ENCODE data around the gene FBXL22. TPM values are rescaled to one million over a fixed set of nuclear protein-coding genes. Genes with fewer than 3 reads are reported as not detected.

Gene FBXL22
- total RNA-seq, result 10 to 100 TPM; 16.1 to 68.9 (median 39.0) TPM

- H3K36me3 ChIP-seq, result peaks cover 0 to 10% of the 10 kb centered on the region in 2 donors
- peak; percentile 47 for ATAC-seq
- peak in 1 of 2 donors; percentile 66 for TF ChIP-seq POLR2A (IDR thresholded peaks at IDR 0.05)
- TF ChIP-seq POLR2AphosphoS5 (IDR thresholded peaks at IDR 0.05), result peak; percentile 38
- no peak for TF ChIP-seq EP300 (IDR thresholded peaks at IDR 0.05)
- TF ChIP-seq CTCF (IDR thresholded peaks at IDR 0.05), result no peak
- H3K27me3 ChIP-seq, result no peaks in the 10 kb centered on the region
- H3K27ac ChIP-seq, result peak within 1 kb of the TSS; percentile 93 to 96 (median 94)
- H3K4me1 ChIP-seq, result peaks cover 9 to 78% (median 31%) of the 10 kb centered on the region in 3 donors
- 13 to 17% methylated on average over 2 to 5 of the region's 23 CpGs for WGBS, 2 donors (ENCODE audit: low coverage in 1 of 2)
- H3K4me3 ChIP-seq, result peak within 1 kb of the TSS; percentile 29 to 76
- H3K9me3 ChIP-seq, result no peaks in the 10 kb centered on the region
Observed at GRCh38 chr15:63597038-63597790, at the start of gene FBXL22. FBXL22 (plus strand) TSS chr15:63597387; CDS start chr15:63597393, 6 bp downstream.

GRCh38 chr15:63551400-63551799 is 45.8 kb upstream of the FBXL22 start:
- no peak for TF ChIP-seq EP300 (IDR thresholded peaks at IDR 0.05)
- TF ChIP-seq CTCF (IDR thresholded peaks at IDR 0.05), result no peak
- no peak for TF ChIP-seq POLR2A (IDR thresholded peaks at IDR 0.05)
- TF ChIP-seq POLR2AphosphoS5 (IDR thresholded peaks at IDR 0.05), result no peak
- peak overlapping the region in 1 of 4 donors; percentile 6 for H3K27ac ChIP-seq
- H3K27me3 ChIP-seq, result no peaks in the 10 kb centered on the region
- H3K36me3 ChIP-seq, result no peaks in the 10 kb centered on the region
- peaks cover 10 to 42% (median 11%) of the 10 kb centered on the region in 3 donors for H3K4me1 ChIP-seq
- 54 to 79% methylated on average over 1 of the region's 1 CpG for whole genome bisulfite sequencing, 2 donors (ENCODE audit: low coverage in 1 of 2)
- ATAC-seq, result no peak
- H3K9me3 ChIP-seq, result no peaks in the 10 kb centered on the region
- H3K4me3 ChIP-seq, result no peak overlapping the region

- WGBS, 2 donors (ENCODE audit: low coverage in 1 of 2), result 0 to 7% methylated on average over 3 of the region's 3 CpGs
- Histone ChIP-seq H3K27ac (peak overlapping the region; percentile 60 to 77 (median 72)), H3K36me3 (peaks cover 0 to 10% of the 10 kb centered on the region in 2 donors), H3K27me3 (no peaks in the 10 kb centered on the region), H3K9me3 (no peaks in the 10 kb centered on the region), H3K4me3 (peak overlapping the region in 1 of 2 donors; percentile 10), H3K4me1 (peaks cover 10 to 56% (median 11%) of the 10 kb centered on the region in 3 donors)
- TF ChIP-seq CTCF (IDR thresholded peaks at IDR 0.05) (no peak), POLR2AphosphoS5 (IDR thresholded peaks at IDR 0.05) (no peak), POLR2A (IDR thresholded peaks at IDR 0.05) (no peak), EP300 (IDR thresholded peaks at IDR 0.05) (no peak)
- peak; percentile 71 for ATAC-seq
Observed at GRCh38 chr15:63553388-63553791, 43.8 kb upstream of the FBXL22 start.

- no peak for ATAC-seq
- H3K27ac ChIP-seq, result no peak overlapping the region
- H3K36me3 ChIP-seq, result peaks cover 0 to 11% of the 10 kb centered on the region in 2 donors
- no peak overlapping the region for H3K4me3 ChIP-seq
- peaks cover 10 to 57% (median 11%) of the 10 kb centered on the region in 3 donors for H3K4me1 ChIP-seq
- no peaks in the 10 kb centered on the region for H3K27me3 ChIP-seq
- H3K9me3 ChIP-seq, result no peaks in the 10 kb centered on the region
- TF ChIP-seq CTCF (IDR thresholded peaks at IDR 0.05), result no peak
- no peak for TF ChIP-seq POLR2A (IDR thresholded peaks at IDR 0.05)
- TF ChIP-seq EP300 (IDR thresholded peaks at IDR 0.05), result no peak
- no peak for TF ChIP-seq POLR2AphosphoS5 (IDR thresholded peaks at IDR 0.05)
- 81 to 86% methylated on average over 2 of the region's 2 CpGs for WGBS, 2 donors (ENCODE audit: low coverage in 1 of 2)
Observed at GRCh38 chr15:63554337-63554927, 42.8 kb upstream of the FBXL22 start.

Data from gastroesophageal sphincter (tissue), 4 donors.